Esophagus muscularis mucosa (tissue), 3 donors: ENCODE results near the gene IGSF21.

ENCODE experiments used
- CTCF ChIP-seq, 3 experiments: fragments of 200-600 bp in 2 of 3; fragments of 450-650 bp in 1 of 3; sonication (generic) in 2 of 3; IDR thresholded peaks; one replicate each; pipeline ENCODE4 v1.5.1; 2017 to 2019; ENCODE audit warnings: antibody characterized with exemption in 3 of 3, mild to moderate bottlenecking in 2 of 3, moderate library complexity in 1 of 3
- POLR2A ChIP-seq: fragments of 450-650 bp; IDR thresholded peaks from one replicate; pipeline ENCODE4 v1.6.1; 2017; ENCODE audit warnings: antibody characterized with exemption, moderate library complexity, mild to moderate bottlenecking, low read depth
- POLR2AphosphoS5 ChIP-seq, 2 donors: sonication (generic); formaldehyde crosslinking; IDR thresholded peaks; one replicate each; pipeline ENCODE4 v1.6.1; 2017; ENCODE audit warnings: antibody characterized with exemption in 2 of 2

DNA sequence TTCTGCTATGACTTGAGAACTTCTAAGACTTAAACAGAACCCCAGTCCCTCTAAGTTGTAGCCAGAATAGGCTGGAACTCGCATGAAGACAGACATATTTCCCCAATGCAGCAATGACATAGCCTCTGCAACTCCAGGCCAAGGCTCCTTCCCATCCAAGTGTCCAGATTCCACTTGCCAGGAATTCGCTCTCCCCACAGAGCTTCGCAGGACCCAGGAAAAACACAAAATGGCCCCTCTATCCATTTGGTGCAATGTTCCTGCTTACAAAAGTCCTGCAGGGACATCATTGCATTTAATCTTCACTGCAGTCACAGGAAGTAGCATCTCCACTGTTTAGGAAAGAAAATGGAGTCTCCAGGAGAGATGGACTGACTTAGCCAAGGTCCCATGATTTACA lies 225.6 kb downstream of the IGSF21 start:
- no peak for TF ChIP-seq CTCF (IDR thresholded peaks at IDR 0.05)
- no peak for TF ChIP-seq POLR2A
- TF ChIP-seq POLR2AphosphoS5 (IDR thresholded peaks at IDR 0.05) = no peak
